ENCODE measurements around the gene CENPP.

DNA sequence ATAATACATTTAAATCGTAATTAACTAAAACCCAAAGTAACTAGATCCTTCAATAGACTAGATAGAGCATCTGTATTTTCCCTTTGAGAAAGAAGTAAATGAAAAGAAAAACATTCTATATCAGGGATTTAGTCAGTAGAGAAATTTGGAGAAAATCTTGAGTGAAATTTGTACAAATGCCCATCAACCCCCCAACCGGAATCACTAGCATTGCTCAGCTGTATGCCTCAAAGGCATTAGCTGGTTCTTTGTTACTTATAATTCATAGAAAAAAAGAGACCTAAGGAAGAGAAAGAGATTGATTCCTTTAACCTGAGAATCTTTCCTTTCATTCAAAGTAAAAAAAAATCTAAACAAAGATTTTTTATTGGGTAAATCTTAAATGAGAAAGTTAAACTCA, 97.9 kb downstream of the CENPP start:
- TF ChIP-seq CTCF (IDR thresholded peaks at IDR 0.05) (no peak), POLR2A (IDR thresholded peaks at IDR 0.05) (no peak)

Data from thyroid gland (tissue), 4 donors.